ENCODE measurements around the gene PRODH.
"Not testable (repeated sequence)": the region's sequence is repeated elsewhere in the genome, so short reads cannot be mapped to it uniquely, and the experiment has no call there.

PRODH gene, protein sequence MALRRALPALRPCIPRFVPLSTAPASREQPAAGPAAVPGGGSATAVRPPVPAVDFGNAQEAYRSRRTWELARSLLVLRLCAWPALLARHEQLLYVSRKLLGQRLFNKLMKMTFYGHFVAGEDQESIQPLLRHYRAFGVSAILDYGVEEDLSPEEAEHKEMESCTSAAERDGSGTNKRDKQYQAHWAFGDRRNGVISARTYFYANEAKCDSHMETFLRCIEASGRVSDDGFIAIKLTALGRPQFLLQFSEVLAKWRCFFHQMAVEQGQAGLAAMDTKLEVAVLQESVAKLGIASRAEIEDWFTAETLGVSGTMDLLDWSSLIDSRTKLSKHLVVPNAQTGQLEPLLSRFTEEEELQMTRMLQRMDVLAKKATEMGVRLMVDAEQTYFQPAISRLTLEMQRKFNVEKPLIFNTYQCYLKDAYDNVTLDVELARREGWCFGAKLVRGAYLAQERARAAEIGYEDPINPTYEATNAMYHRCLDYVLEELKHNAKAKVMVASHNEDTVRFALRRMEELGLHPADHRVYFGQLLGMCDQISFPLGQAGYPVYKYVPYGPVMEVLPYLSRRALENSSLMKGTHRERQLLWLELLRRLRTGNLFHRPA

DNA sequence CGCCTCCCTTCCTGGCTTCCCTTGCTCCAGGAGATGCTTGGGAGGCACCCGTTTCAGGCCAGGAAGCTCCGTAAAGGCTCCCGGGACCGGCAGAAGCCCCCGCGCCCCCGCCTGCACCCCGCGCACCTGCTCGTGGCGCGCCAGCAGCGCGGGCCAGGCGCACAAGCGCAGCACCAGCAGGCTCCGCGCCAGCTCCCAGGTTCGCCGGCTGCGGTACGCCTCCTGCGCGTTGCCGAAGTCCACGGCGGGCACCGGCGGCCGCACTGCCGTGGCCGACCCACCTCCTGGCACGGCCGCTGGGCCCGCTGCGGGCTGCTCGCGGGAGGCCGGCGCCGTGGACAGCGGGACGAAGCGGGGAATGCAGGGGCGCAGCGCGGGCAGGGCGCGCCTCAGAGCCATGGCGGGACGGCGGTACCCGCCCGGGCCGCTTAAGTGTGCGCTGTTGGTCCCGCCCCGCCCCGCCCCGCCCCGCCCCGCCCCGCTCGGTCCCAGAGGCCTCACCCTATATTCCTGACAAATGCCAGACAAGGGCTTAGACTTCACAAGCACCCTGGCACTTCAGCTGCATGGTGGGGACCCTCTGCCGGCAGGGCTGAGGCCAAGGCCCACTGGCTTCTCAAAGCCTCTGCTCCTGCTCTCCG lies at the start of gene PRODH:
Gene PRODH (minus strand): TSS at position 405 of the 641 bp plus-strand sequence. CDS start 6 bp downstream, at position 399.
- no peak for DNase-seq (ENCODE audit: low read depth in 2 of 3, low spot score in 2 of 3)

DNA sequence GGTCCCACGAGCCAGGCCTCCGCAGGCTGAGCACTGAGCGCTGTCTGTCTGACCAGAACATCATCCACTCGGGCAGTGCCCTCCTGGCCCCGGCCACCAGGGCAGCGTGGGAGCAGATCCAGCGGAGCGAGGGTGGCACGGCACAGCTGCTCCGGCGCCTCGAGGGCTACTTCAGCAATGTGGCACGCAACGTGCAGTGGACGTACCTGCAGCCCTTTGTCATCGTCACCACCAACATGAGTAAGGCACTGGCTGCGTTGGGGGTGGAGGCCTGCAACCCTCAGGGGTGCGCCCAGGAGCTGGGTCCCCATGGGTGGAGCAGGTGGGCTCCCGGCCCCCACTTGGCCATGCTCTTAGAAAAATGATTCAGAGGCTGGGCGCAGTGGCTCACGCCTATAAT lies 49.7 kb upstream of the PRODH start:
- DNase-seq (ENCODE audit: low read depth in 2 of 3, low spot score in 2 of 3), result no peak

DNA sequence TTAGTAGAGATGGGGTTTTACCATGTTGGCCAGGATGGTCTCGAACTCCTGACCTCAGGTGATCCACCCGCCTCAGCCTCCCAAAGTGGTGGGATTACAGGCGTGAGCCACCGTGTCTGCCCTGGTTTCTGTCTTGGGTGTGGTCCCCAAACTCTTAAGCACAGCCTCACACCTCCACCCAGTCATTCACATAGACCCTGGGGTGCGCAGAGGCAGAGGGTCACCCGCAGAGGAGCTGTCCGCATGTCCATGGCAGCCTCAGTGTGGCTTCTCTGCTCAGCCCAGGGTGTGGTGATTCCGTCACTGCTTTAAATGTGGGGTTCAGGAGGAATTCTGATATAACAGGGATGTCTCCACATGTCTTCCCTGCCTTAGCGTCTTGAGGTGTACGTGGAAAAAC lies 48.5 kb upstream of the PRODH start:
- no peak for DNase-seq (ENCODE audit: low read depth in 2 of 3, low spot score in 2 of 3)

DNA sequence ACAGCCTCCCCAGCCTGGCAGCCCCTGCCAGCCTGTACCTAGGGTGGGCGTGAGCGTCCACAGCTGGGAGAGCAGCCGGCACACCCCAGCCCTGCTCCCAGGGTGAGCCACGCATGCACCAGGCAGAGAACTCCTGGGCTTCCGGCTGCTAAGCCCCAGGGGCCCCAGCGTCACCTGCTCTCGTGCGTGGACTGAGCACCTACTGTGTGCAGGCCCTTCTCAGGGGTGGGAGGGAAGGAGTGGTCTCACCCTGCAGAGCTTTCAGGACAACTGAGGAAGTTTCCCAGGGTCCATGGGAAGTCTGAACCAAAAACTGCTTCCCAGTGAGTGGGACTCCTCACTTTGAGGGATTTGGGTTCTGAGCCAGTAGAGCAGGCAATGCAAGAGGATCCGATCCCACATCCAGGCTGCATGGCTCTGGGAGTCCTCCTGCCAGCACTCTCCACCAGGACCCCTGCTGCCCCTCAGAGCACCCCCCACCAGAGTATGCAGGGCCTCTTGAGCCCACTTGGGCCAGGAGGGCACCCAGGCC lies 47.1 kb upstream of the PRODH start:
- DNase-seq (ENCODE audit: low read depth in 2 of 3, low spot score in 2 of 3), result no peak

DNA sequence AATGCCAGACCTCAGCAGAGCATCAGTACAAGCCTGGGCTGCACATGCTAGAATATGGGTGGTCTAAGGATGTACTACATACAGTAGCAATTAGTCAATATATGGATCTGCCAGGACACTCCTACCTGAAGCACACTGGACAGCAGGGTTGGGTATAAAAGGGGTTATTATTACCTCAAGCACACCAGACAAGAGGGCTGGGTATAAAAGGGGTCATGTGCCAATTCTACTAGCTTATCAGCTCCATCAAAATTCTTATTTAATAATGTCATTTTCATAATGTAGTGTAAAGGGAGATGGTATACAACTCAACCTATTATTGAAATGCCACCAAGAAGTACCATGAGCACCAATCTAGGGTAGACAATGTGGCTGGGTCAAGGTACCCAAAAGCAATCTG lies 44.7 kb upstream of the PRODH start:
- DNase-seq (ENCODE audit: low read depth in 2 of 3, low spot score in 2 of 3), result no peak

DNA sequence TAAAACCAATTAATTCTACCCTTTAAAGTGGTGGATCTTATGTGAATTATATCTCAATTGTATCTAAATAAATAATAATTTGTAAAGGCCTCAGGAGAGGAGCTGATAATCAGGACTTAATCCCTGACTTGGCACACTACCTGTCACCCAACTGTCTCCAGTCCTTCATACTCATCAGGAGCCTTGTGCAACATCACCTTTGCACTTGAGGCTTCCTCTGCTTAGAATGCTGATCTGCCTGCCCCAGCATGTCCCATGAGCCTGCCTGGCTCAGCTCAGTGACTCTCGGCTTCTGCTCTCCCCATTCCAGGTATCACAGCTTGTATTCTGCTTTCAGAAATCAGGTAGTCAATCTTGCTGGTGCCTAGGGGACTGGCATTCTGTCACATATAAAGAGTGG lies 43.9 kb upstream of the PRODH start:
- DNase-seq (ENCODE audit: low read depth in 2 of 3, low spot score in 2 of 3), result no peak

DNA sequence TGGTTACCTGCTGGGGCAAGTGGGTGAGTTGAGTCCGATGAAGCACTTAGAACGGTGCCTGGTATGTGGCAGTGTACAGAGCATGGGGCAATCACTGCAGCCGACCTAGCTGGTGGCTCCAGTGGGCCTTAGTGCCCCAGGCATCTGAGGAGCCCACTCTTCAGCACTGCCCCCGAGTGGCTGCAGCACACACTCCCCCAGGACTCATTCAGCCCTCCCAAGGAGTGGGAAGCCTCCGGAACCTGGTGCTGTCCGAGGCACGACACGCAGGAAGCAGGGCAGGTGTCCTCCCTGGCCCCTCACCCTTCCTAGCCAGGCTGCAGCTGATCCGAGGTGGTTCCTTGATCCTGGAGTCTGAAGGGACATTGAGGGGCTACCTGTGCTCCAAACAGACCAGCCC lies 42.4 kb upstream of the PRODH start:
- no peak for DNase-seq (ENCODE audit: low read depth in 2 of 3, low spot score in 2 of 3)

DNA sequence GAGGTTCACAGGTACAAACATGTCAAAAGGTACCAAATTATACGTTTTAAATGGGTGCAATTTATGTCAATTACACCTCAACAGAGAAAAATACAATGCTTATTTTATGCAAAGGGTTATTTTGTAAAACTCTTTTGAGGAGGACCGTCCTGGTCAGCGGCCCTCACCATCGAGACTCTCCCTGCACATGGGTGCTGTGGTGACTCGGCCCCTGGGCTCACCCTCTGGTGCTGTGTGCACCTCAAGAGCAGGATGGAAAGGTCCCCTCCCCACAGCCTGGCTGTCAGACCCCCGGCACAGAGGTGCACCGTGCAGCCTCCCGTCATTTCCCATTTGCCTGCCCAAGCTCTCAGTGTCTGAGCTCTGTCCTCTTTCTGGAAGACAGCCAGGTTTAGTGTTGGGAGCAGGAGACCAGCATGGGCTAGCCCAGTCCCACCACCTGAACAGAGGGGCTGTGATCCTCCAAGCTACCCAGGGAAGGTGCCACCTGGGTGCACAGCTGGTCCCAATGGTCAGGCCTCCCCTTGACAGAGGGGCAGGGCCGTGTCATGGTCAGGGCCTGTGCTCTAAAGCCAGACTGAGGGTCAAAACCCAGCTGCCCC lies 41.8 kb upstream of the PRODH start:
- DNase-seq (ENCODE audit: low read depth in 2 of 3, low spot score in 2 of 3), result no peak

DNA sequence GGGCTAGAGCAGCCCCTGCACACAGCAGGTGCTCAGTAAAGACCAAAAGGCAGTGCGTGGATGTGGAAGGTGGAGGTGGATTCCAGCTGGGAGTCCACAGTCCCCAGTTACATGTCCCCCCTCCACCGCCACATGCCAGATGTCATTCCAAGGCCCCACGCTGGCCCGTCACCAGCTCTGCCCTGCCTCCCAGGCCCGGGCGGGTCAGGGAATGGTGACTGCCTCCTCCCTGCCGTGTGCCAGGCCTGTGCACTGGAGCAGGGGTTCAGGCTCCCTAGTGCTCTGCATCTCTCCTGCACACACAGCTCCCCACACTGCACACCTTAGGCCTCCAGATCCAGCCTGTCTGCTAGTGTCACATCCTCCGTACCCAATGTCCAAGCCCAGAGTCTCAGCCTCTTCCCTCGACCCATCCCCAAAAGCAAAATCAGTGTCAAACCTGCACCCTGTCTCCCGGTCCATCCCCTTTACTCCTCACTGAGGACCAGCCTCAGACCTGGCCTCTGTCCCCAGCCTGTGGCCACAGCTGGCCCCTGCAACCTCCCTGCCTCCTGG lies 40.2 kb upstream of the PRODH start:
- DNase-seq (ENCODE audit: low read depth in 2 of 3, low spot score in 2 of 3), result no peak

DNA sequence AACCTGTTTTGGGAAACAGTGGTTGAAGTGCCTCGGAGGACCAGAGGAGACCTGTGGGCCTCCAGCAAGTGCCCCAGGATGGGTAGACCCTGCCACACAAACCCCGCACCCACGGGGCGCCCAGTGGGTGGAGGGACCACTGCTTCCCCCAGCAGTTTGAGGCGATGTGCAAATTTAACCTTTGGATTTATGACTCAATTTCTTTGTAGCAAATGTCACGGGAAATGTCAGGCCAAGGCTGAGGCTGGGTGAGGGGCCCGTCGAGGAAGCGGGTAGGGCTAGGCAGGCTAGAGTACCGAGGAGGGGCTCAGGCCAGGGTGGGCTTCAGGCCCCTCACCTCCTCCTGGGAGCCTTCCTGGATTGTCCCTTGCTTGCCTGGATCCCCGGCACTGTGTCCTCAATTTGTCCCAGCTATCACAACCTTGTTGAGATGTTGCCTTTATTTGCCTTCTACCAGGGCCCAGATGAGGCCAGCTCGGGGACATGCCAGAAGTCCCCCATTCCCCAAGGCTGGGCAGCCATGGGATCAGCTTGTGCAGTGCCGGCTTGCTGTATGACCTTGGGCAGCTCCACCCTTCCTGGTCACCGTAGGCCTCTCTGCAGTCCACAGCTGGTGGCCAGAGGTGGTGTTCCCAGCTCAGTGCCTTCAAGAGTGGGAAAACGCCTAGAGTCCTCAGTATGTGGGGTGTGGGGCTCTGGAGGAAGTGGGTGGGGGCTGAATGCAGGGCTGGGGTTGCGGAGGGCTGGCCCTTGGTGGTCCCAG lies 39.5 kb upstream of the PRODH start:
- no peak for DNase-seq (ENCODE audit: low read depth in 2 of 3, low spot score in 2 of 3)

DNA sequence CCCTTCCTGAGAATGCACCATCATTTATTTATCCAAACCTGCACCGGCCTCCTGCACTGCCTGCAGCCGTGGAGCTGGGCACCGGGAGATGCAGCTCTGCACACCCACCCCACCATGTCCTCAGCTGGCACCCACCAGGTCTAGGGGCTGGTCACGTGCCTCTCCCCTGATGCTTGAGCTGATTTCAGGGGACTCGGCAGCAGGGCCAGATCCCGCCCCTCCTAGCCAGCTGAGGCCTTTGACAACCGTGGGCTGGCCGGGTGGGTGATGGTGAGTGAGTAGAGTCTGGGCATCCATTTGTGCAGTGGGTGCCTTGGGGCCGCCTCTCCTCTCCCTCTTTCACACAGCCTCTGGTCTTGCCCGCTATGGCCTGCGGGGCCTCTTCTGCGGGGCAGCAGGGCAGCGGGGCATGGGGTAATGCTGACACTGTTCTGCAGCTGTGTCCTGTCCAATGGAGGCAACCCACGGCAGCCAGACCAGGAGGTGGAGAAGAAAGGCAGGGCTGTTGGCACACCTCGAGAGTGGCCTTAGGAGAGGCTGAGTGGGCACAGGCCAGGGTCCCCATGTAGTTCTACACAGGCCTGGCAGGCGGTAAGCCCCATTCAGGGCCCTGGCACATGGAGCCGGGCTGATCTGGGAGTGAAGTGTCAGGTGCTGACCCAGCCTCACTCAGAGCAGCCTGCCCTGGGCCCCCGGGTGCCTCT lies 38.5 kb upstream of the PRODH start:
- no peak for DNase-seq (ENCODE audit: low read depth in 2 of 3, low spot score in 2 of 3)

DNA sequence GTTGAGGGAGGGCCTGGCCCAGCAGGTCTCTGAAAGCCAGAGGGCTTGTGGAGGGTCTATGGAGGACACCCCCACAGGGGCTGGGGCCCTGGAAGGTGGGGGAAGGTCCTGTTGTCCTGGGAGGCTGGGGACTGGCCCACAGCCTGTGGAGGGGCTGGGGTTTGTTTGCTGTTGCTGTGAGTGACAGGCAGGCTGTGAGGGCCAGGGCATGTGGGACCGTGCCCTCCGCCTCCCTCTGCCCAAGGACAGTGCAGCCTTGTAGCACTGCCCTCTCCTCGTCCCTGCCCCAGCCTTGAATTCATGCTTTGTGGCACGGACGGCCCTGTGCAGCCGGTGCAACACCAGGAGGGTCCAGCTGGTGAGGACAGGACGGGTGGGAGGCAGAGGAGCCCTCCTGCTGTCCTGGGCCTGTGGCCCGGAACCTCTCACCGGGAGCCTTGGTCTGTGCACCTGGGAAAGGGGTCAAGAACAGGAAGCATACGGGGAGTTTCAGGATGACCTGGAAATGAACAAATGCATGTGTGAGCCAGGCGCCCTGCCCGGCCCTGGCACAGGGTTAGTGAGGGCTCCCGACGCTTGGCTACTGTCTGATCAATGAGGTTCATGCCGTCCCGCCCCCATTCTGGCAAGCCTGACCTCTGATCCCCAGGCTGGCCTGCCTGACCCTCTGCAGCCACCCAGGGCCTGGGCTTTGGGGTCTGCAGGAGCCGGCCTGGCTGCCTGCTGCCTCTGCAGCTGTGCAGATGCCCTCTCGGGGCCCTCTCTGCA lies 37.4 kb upstream of the PRODH start:
- DNase-seq (ENCODE audit: low read depth in 2 of 3, low spot score in 2 of 3), result no peak

DNA sequence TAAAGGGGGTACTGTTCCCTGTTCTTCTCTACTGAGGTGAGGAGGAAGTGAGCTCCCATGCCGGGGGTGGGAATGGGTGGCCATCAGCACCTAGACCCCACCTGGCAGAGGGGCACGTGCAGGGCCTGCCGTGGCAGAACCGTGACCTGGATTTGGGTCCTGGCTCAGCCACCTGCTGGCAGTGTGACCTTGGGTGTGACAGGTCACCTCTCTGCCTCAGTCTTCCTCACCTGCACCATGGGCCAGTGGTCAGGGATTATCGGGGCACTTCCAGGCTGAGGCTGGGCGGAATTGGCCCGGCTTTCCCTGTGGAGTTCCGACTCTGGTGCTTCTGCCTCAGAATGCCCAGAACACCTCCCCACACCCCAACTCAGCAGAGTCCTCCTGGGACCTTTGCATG lies 36.5 kb upstream of the PRODH start:
- DNase-seq (ENCODE audit: low read depth in 2 of 3, low spot score in 2 of 3), result not testable (repeated sequence)

DNA sequence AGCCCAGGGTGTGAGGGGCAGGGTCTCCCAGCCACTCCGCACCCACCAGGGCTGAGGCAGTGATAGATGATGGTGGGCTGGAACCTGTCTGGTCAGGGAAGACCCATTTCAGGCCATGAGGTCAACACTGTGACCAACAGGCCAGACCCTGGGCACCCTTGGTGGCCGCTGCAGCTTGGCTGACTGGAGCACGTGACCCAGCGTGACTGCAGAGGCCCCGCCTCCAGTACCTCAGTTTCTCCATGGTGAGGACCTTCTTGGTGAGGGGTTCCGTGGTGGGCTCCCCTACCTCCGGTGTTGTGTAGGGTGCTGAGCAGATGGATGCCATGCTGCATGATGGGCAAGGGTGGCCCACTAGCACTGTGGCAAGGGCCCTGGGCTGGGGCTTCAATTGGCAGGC lies 35.9 kb upstream of the PRODH start:
- not testable (repeated sequence) for DNase-seq (ENCODE audit: low read depth in 2 of 3, low spot score in 2 of 3)

DNA sequence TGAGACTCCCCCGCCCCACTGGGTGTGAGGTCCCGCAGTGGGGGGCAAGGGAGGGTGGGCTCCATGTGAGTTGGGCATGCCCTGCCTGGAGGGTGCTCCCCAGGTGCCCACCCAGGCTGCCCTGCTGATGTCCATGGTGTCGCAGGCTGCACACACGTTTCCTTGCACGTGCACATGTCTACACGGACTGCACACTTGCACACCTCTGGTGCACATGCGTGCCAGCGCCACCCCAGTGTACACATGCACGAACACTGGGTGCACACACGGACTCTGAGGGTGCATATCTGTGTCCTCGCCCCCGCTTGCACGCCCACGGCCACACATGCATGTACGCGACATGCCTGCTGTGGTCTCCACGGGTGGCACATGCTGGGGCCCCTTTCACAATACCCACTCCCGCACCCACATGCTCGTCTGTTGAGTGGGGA lies 35.2 kb upstream of the PRODH start:
- no peak for DNase-seq (ENCODE audit: low read depth in 2 of 3, low spot score in 2 of 3)

DNA sequence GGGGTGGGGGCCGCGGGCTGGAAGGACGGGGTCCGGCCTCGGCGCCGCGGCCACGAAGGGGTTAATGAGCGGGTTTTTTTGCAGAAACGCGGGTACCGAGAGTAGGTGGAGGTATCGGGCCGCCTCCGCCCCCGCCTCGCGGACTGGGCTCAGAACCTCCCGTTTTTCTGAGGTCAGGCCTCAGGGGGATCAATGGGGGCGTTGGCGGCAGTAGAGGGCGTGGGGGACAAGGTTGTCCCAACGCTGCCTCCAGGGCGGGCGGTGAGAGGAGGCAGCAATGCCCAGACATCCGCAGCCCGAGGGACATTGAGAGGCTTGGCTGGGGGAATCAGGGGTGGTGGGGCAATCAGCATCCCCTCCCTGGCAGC lies 34.8 kb upstream of the PRODH start:
- DNase-seq (ENCODE audit: low read depth in 2 of 3, low spot score in 2 of 3), result no peak

DNA sequence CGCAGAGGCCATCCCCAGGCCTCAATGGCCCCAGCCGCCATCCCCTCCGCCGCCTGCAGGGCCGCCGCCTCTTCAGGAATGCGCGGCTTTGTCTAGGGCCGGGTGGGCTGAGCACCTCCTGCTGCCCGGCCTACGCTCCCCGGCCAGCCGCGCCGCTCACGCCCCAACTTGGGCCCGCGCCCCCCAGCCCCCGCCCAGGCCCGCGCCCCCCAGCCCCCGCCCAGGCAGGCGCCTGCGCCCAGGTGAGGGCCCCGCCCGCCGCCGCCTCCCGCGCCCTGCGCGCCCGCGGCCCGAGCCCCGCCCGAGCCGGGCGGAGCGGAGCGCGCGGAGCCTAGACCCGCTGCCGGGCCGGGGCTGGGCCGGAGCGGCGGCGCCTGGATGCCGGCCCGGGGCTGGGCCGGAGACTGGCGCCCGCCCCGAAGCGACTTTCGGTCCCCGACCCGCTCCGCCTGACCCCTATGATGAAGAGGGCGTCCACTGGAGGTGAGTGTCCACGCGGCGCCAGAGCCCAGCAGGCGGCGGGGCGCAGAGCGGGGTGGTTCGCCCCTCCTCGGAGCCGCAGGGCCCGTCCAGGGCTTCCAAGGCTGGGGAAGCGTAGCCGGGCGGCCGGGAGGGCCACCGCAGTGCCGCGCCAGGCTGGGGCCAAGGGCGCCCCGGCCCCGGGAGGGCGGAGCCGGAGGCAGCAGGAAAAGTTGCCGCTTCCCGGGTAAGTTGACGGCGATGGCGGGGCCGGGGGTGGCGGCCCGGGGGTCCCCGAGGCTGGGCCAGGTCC lies 34.3 kb upstream of the PRODH start:
- no peak for DNase-seq (ENCODE audit: low read depth in 2 of 3, low spot score in 2 of 3)

DNA sequence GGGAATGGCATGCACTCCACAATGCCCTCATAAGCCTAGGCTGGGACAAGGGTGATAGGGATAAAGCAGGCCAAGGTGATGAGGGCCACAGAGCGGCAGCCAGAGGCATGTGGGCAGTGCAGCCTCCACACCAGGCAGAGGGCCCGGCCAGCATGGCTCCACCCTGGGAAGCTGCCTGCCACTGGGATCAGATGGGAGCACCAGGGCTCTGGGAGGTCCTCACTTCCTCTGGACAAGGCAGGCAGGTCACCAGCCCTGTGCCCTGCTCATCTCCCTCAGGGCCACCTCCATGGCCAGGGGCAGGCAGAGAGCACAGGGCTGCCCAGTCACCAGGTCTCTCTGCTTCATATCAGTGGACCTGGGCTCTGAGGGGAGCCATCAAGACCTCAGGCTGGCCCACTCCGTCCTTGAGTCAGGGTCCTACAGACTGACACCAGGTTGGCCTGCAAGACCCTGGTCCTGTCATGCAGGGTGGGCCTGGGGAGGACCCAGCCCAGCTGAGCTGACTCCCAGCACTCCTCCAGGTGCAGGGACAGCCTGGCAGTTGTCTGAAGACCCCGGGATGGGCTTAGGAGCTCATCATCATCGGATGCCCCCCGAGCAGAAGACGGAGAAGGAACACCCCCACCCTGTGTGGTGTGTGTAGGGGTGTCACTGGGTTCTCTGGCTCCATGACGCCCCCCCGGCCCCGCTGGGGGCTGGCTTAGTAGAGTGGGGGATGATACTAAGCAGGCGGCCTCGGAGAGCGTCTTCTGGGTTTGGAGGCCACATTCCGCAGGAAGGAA lies 33.3 kb upstream of the PRODH start:
- not testable (repeated sequence) for DNase-seq (ENCODE audit: low read depth in 2 of 3, low spot score in 2 of 3)
